Stimulated activated CD4-positive, alpha-beta T cell treated with anti-CD3 and anti-CD28 coated beads, Interleukin-15, amount 100 ng/mL, for 48 hours (primary cell): ENCODE measurements around the gene DET1.
"Not testable (repeated sequence)": the region's sequence is repeated elsewhere in the genome, so short reads cannot be mapped to it uniquely, and the experiment has no call there.

Source experiments
- DNase-seq, 2 donors: peaks; one replicate each; pipeline ENCODE4 v3.0.0-alpha.2; 2020; ENCODE audit warnings: low read depth in 2 of 2

Gene DET1

GRCh38 chr15:88546248-88547129 is at the start of gene DET1:
Gene DET1 (minus strand): TSS chr15:88546681. CDS start chr15:88531705, 14,976 bp downstream.
- DNase-seq = peak; percentile 90 to 93

GRCh38 chr15:88591384-88591783 is 44.9 kb upstream of the DET1 start:
- no peak for DNase-seq

GRCh38 chr15:88590759-88591158 is 44.3 kb upstream of the DET1 start:
- DNase-seq = no peak

- DNase-seq = no peak
Measured at GRCh38 chr15:88586401-88587162, 40.1 kb upstream of the DET1 start.

- no peak for DNase-seq
Measured at GRCh38 chr15:88580532-88580931, 34.1 kb upstream of the DET1 start.

GRCh38 chr15:88579322-88579721 is 32.8 kb upstream of the DET1 start:
- no peak for DNase-seq

- no peak for DNase-seq
Measured at GRCh38 chr15:88574655-88575054, 28.2 kb upstream of the DET1 start.

GRCh38 chr15:88574077-88574476 is 27.6 kb upstream of the DET1 start:
- DNase-seq = no peak

GRCh38 chr15:88571852-88572259 is 25.4 kb upstream of the DET1 start:
- DNase-seq = no peak

- no peak for DNase-seq
Measured at GRCh38 chr15:88571153-88571851, 24.8 kb upstream of the DET1 start.

- no peak for DNase-seq
Measured at GRCh38 chr15:88568589-88568988, 22.1 kb upstream of the DET1 start.

GRCh38 chr15:88564741-88565140 is 18.3 kb upstream of the DET1 start:
- no peak for DNase-seq

- DNase-seq = no peak
Measured at GRCh38 chr15:88563638-88564037, 17.2 kb upstream of the DET1 start.

GRCh38 chr15:88559565-88559964 is 13.1 kb upstream of the DET1 start:
- DNase-seq = not testable (repeated sequence)

- not testable (repeated sequence) for DNase-seq
Measured at GRCh38 chr15:88558026-88558425, 11.5 kb upstream of the DET1 start.

GRCh38 chr15:88548009-88548408 is 1.5 kb upstream of the DET1 start:
- DNase-seq = not testable (repeated sequence)

- DNase-seq = not testable (repeated sequence)
Measured at GRCh38 chr15:88545578-88546247, 768 bp downstream of the DET1 start.

GRCh38 chr15:88543065-88543776 is 3.3 kb downstream of the DET1 start:
- no peak for DNase-seq

- DNase-seq = no peak
Measured at GRCh38 chr15:88542342-88542733, 4.1 kb downstream of the DET1 start.

- DNase-seq = no peak
Measured at GRCh38 chr15:88541709-88542341, 4.7 kb downstream of the DET1 start.
